ENCODE results near the gene GTSE1. TPM values are rescaled to one million over a fixed set of nuclear protein-coding genes. Genes with fewer than 3 reads are reported as not detected.

GTSE1 gene
- total and polyA plus RNA-seq, 2 donors (not counting 1 experiment from before 2014, with no cell fraction given), result 2.0 to 3.6 TPM

DNA sequence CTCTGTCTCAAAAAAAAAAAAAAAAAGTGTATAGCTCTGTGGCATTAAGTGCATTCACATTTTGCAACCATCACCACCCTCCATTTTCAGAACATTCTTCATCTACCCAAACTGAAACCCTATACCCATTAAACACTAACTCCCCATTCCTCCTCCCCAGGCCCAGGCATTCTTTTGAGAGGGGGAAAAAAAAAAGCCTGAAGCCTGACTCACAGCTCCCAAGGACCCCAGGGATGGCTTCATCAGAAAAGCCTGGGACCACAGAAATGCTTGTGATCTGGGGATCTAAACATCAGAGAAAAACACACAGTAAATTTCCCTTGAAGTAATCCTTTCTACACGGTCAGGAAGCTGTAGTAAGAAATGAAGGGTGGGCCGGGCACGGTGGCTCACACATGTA, 10.7 kb upstream of the GTSE1 start:
- no peak for DNase-seq (ENCODE audit: low read depth in 2 of 2)
- Histone ChIP-seq H3K4me1 (ENCODE audit: control insufficient read depth, extremely low read depth, insufficient read depth, low read length) (no peaks in the 10 kb centered on the region), H4K20me1 (ENCODE audit: control insufficient read depth, extremely low read depth, insufficient read depth, low read length) (no peaks in the 10 kb centered on the region), H2AFZ (ENCODE audit: low read length) (no peak overlapping the region), H3K4me2 (ENCODE audit: extremely low read depth, insufficient read depth, low read length) (no peak overlapping the region), H3K9me3 (ENCODE audit: control insufficient read depth, insufficient read depth, low read depth, low read length) (no peaks in the 10 kb centered on the region), H3K27ac (ENCODE audit: insufficient read depth, low read length) (no peak overlapping the region), H3K79me2 (ENCODE audit: control insufficient read depth, insufficient read depth, low read length) (no peaks in the 10 kb centered on the region), H3K9ac (ENCODE audit: insufficient read depth, low read length) (no peak overlapping the region), H3K27me3 (ENCODE audit: control insufficient read depth, insufficient read depth, low read length) (no peaks in the 10 kb centered on the region), H3K36me3 (ENCODE audit: control insufficient read depth, insufficient read depth, low read length) (peaks cover 19% of the 10 kb centered on the region), H3K4me3 (replicated peaks in 1 of 4; ENCODE audit: control extremely low read depth in 1 of 4, insufficient read depth in 1 of 4, low read depth in 3 of 4, low read length in 4 of 4) (no peak overlapping the region)
- no peak for TF ChIP-seq EZH2 (IDR thresholded peaks at IDR 0.05; ENCODE audit: low read length, missing control alignments)
- TF ChIP-seq, protein P1, sequence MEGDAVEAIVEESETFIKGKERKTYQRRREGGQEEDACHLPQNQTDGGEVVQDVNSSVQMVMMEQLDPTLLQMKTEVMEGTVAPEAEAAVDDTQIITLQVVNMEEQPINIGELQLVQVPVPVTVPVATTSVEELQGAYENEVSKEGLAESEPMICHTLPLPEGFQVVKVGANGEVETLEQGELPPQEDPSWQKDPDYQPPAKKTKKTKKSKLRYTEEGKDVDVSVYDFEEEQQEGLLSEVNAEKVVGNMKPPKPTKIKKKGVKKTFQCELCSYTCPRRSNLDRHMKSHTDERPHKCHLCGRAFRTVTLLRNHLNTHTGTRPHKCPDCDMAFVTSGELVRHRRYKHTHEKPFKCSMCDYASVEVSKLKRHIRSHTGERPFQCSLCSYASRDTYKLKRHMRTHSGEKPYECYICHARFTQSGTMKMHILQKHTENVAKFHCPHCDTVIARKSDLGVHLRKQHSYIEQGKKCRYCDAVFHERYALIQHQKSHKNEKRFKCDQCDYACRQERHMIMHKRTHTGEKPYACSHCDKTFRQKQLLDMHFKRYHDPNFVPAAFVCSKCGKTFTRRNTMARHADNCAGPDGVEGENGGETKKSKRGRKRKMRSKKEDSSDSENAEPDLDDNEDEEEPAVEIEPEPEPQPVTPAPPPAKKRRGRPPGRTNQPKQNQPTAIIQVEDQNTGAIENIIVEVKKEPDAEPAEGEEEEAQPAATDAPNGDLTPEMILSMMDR (conservative IDR thresholded peaks at IDR 0.05 in 1 of 2, IDR thresholded peaks at IDR 0.05 in 1 of 2; ENCODE audit: low read depth in 1 of 2, low read length in 2 of 2), result no peak

DNA sequence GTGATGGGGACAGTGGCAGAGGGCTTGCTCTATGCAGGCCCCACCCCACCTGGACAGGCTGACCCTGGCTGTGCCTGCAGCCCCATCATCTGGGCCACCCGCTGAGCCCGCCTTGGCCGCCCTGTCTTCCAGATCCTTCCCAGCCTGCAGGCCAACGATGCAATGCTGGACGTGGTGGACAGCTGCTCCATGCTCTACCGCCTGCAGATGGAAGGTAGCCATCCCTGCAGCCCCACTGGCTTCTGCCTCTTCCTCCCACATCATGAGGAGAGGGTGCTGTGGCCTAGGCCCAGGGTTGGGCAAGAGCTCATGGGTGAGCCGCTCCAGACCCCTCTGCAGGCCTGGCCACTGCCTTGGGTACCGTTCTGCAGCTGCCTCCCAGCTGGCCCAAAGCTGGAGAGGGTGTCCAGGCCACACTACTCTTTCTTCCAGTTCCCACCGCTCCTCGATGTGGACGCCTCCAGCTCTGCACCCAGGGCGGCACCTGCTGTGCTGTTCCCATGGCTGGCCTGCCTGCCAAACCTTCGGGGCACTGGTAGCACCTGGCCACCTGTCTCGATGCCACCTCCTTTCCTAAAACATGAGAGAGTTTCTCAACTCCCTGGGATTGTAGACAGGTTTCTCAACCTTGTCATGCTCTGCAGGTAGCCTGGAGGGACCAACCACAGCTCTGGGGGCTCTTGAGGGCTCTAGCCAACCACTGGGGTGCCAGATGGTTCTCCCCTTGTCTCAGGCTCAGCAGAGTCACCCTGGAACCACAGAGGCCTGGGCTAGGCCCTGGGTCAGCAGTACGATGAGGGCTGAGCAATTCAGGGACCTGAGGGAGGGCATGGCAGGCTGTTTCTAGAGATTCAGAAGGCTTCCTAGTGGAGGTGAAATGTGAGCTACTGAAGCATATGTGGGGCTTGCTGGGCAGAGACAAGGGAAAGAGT, 9.5 kb upstream of the GTSE1 start:
- no peak overlapping the region for H3K4me3 ChIP-seq (replicated peaks in 1 of 4; ENCODE audit: control extremely low read depth in 1 of 4, insufficient read depth in 1 of 4, low read depth in 3 of 4, low read length in 4 of 4)
- H3K4me2 ChIP-seq (ENCODE audit: extremely low read depth, insufficient read depth, low read length), result no peak overlapping the region
- H3K9ac ChIP-seq (ENCODE audit: insufficient read depth, low read length), result no peak overlapping the region
- no peaks in the 10 kb centered on the region for H3K4me1 ChIP-seq (ENCODE audit: control insufficient read depth, extremely low read depth, insufficient read depth, low read length)
- H3K27me3 ChIP-seq (ENCODE audit: control insufficient read depth, insufficient read depth, low read length), result no peaks in the 10 kb centered on the region
- TF ChIP-seq, protein P1 (conservative IDR thresholded peaks at IDR 0.05 in 1 of 2, IDR thresholded peaks at IDR 0.05 in 1 of 2; ENCODE audit: low read depth in 1 of 2, low read length in 2 of 2), result no peak
- TF ChIP-seq EZH2 (IDR thresholded peaks at IDR 0.05; ENCODE audit: low read length, missing control alignments), result no peak
- H3K36me3 ChIP-seq (ENCODE audit: control insufficient read depth, insufficient read depth, low read length), result peaks cover 15% of the 10 kb centered on the region
- no peaks in the 10 kb centered on the region for H3K9me3 ChIP-seq (ENCODE audit: control insufficient read depth, insufficient read depth, low read depth, low read length)
- no peak overlapping the region for H2AFZ ChIP-seq (ENCODE audit: low read length)
- DNase-seq (ENCODE audit: low read depth in 2 of 2), result no peak
- H3K27ac ChIP-seq (ENCODE audit: insufficient read depth, low read length), result no peak overlapping the region
- no peaks in the 10 kb centered on the region for H4K20me1 ChIP-seq (ENCODE audit: control insufficient read depth, extremely low read depth, insufficient read depth, low read length)
- no peaks in the 10 kb centered on the region for H3K79me2 ChIP-seq (ENCODE audit: control insufficient read depth, insufficient read depth, low read length)

DNA sequence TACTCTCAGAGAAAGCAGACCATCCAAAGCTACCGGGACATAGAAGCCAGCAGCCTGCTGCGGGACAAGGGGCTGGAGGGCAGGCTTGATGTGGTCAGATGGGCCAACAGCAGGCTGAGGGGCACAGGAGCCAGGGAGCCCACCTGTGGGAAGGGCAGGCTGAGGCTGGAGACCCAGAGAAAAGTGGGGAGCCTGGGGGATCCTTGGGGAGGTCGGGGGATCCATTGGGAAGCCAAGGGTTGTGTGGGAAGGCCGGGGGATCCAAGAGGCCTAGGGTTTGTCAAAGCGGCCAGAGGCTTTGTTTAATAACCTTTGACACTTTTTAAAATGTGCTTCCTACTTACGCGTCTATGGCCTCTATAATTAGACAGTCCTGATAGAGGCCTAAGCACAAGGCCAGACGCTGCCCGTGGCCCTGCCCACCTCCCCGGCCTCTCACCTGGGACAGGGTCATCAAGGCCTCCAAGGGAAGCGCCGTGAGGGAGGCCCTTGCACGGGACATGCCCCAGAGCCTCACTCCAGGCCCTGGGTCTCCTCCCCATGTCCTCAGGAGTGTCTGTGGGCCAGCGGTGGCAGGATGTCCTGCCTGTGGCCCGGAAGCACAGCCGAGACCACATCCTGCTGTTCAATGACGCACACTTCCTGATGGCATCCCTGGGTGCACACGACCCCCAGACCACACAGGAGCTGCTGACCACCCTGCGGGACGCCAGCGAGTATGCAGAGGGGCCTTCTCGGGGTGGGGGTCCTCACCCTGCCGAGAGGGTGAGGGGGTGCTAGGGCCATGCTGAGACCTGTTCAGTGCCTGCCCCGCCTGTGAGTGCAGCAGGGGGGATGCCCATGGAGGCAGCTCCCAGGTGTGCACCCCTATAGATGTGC, 8.6 kb upstream of the GTSE1 start:
- peaks cover 17% of the 10 kb centered on the region for H3K36me3 ChIP-seq (ENCODE audit: control insufficient read depth, insufficient read depth, low read length)
- H3K4me1 ChIP-seq (ENCODE audit: control insufficient read depth, extremely low read depth, insufficient read depth, low read length), result no peaks in the 10 kb centered on the region
- no peak overlapping the region for H3K9ac ChIP-seq (ENCODE audit: insufficient read depth, low read length)
- TF ChIP-seq, protein P1 (conservative IDR thresholded peaks at IDR 0.05 in 1 of 2, IDR thresholded peaks at IDR 0.05 in 1 of 2; ENCODE audit: low read depth in 1 of 2, low read length in 2 of 2), result no peak
- TF ChIP-seq EZH2 (IDR thresholded peaks at IDR 0.05; ENCODE audit: low read length, missing control alignments), result no peak
- no peaks in the 10 kb centered on the region for H3K79me2 ChIP-seq (ENCODE audit: control insufficient read depth, insufficient read depth, low read length)
- no peak overlapping the region for H3K4me2 ChIP-seq (ENCODE audit: extremely low read depth, insufficient read depth, low read length)
- H3K9me3 ChIP-seq (ENCODE audit: control insufficient read depth, insufficient read depth, low read depth, low read length), result no peaks in the 10 kb centered on the region
- H3K27me3 ChIP-seq (ENCODE audit: control insufficient read depth, insufficient read depth, low read length), result no peaks in the 10 kb centered on the region
- H2AFZ ChIP-seq (ENCODE audit: low read length), result no peak overlapping the region
- H3K27ac ChIP-seq (ENCODE audit: insufficient read depth, low read length), result no peak overlapping the region
- no peak overlapping the region for H3K4me3 ChIP-seq (replicated peaks in 1 of 4; ENCODE audit: control extremely low read depth in 1 of 4, insufficient read depth in 1 of 4, low read depth in 3 of 4, low read length in 4 of 4)
- no peak for DNase-seq (ENCODE audit: low read depth in 2 of 2)
- no peaks in the 10 kb centered on the region for H4K20me1 ChIP-seq (ENCODE audit: control insufficient read depth, extremely low read depth, insufficient read depth, low read length)

Data from fibroblast of lung (primary cell).